Measurements from ENCODE around the gene FBXO39. TPM values are rescaled to one million over a fixed set of nuclear protein-coding genes. Genes with fewer than 3 reads are reported as not detected.

The FBXO39 gene
- total RNA-seq, 4 donors from 2014 or later = 0.48 to 2.9 (median 1.9) TPM

- H3K27me3 ChIP-seq = peaks cover 0 to 78% (median 6%) of the 10 kb centered on the region in 4 donors
- WGBS, 2 donors = 72 to 73% methylated on average over 7 of the region's 7 CpGs
- intact Hi-C loops (cut with DNase I) = loop anchor here (10.0 kb wide), 1 partner anchor 164 kb away; the partner anchor contains the start of gene ALOX12
Observed at GRCh38 chr17:6830383-6830986, 54.5 kb downstream of the FBXO39 start.

GRCh38 chr17:6831661-6832263, 55.7 kb downstream of the FBXO39 start, which contains the start of gene TEKT1:
TEKT1 (minus strand) TSS chr17:6831729; CDS start chr17:6830376, 1,353 bp downstream.
- Histone ChIP-seq H3K4me3 (peak within 1 kb of the TSS; percentile 20 to 63 (median 43)), H3K4me1 (peaks cover 6 to 12% (median 10%) of the 10 kb centered on the region in 3 donors), H3K36me3 (no peaks in the 10 kb centered on the region), H3K27me3 (peaks cover 0 to 90% (median 6%) of the 10 kb centered on the region in 4 donors), H3K9me3 (no peaks in the 10 kb centered on the region), H3K27ac (no peak within 1 kb of the TSS)
- DNase-seq = peak; percentile 22
- TF ChIP-seq POLR2A (IDR thresholded peaks at IDR 0.05) = no peak
- no peak for TF ChIP-seq CTCF (IDR thresholded peaks at IDR 0.05)
- intact Hi-C loops (cut with DNase I) = loop anchor here (10.0 kb wide), 1 partner anchor 163 kb away; the partner anchor contains the start of gene ALOX12
- WGBS, 2 donors = 0 to 5% methylated on average over 15 to 16 of the region's 35 CpGs

More at GRCh38 chr17:6830383-6830986, 54.5 kb downstream of the FBXO39 start:
- peaks cover 6 to 12% (median 10%) of the 10 kb centered on the region in 3 donors for H3K4me1 ChIP-seq
- DNase-seq = no peak
- H3K27ac ChIP-seq = no peak overlapping the region
- TF ChIP-seq POLR2A (IDR thresholded peaks at IDR 0.05) (no peak), CTCF (IDR thresholded peaks at IDR 0.05) (no peak)
- H3K4me3 ChIP-seq = no peak overlapping the region
- no peaks in the 10 kb centered on the region for H3K36me3 ChIP-seq
- H3K9me3 ChIP-seq = no peaks in the 10 kb centered on the region

Small RNA genes within 50 kb of the gene (small RNA-seq; reads per million reads assigned to genes)
- gene AC004706.2 = 0 reads per million in 4 donors

Other genes with a start within 250 kb of the FBXO39 start
- gene PITPNM3, start 219.7 kb upstream of the FBXO39 start, total RNA-seq = 10 to 100 TPM; 14.0 to 33.4 (median 21.5) TPM
- 10 to 100 TPM in 3 of 4 donors, 1 to 10 TPM in 1; 8.1 to 17.4 (median 11.4) TPM for gene KIAA0753, start 135.5 kb upstream of the FBXO39 start, total RNA-seq
- 100 to 1,000 TPM; 446 to 796 (median 696) TPM for gene TXNDC17, start 135.2 kb upstream of the FBXO39 start, total RNA-seq
- 10 to 100 TPM in 2 of 4 donors, 1 to 10 TPM in 2; 5.5 to 18.9 (median 12.5) TPM for gene MED31, start 124.6 kb upstream of the FBXO39 start, total RNA-seq
- gene C17orf100, start 124.5 kb upstream of the FBXO39 start, total RNA-seq = 1 to 10 TPM in 1 of 4 donors, under 1 TPM in 2, not detected in 1; 0.27 to 1.5 (median 0.57) TPM
- 1 to 10 TPM in 2 of 4 donors, under 1 TPM in 2; 0.29 to 2.3 (median 1.3) TPM for gene SLC13A5, start 62.8 kb upstream of the FBXO39 start, total RNA-seq
- 10 to 100 TPM in 3 of 4 donors, 1 to 10 TPM in 1; 6.9 to 24.0 (median 15.5) TPM for gene XAF1, start 20.2 kb upstream of the FBXO39 start, total RNA-seq
- not detected for gene TEKT1, start 55.5 kb downstream of the FBXO39 start, total RNA-seq
- 10 to 100 TPM in 3 of 4 donors, 1 to 10 TPM in 1; 3.8 to 43.5 (median 26.4) TPM for gene ALOX12, start 219.8 kb downstream of the FBXO39 start, total RNA-seq
- 100 to 1,000 TPM in 3 of 4 donors, 10 to 100 TPM in 1; 96.1 to 173 (median 137) TPM for gene RNASEK, start 236.4 kb downstream of the FBXO39 start, total RNA-seq
- gene BCL6B, start 246.8 kb downstream of the FBXO39 start, total RNA-seq = 1 to 10 TPM in 1 of 4 donors, under 1 TPM in 3; 0.15 to 1.9 (median 0.67) TPM

Data from esophagus squamous epithelium (tissue), 5 donors.